H9 (cell line): ENCODE results near the gene LDLRAP1. TPM values are rescaled to one million over a fixed set of nuclear protein-coding genes. Genes with fewer than 3 reads are reported as not detected.

Experiments
- DNase-seq: peaks from one replicate; pipeline ENCODE4 v3.0.0-alpha.2; 2017
- H2AFZ ChIP-seq: one replicate; pipeline ENCODE4 v1.6.1; 2013; ENCODE audit warnings: mild to moderate bottlenecking, low read length, control low read depth, moderate library complexity
- H2AK5ac ChIP-seq: 2 replicates; pipeline ENCODE4 v1.6.1; 2013; ENCODE audit warnings: low read length, control low read depth, mixed read lengths; ENCODE audit not compliant: insufficient read length
- H2BK120ac ChIP-seq: one replicate; pipeline ENCODE4 v1.6.1; 2013; ENCODE audit warnings: low read depth, mild to moderate bottlenecking, low read length, control low read depth, inconsistent platforms; ENCODE audit not compliant: poor library complexity, severe bottlenecking
- H2BK12ac ChIP-seq: 2 replicates; pipeline ENCODE4 v1.6.1; 2013; ENCODE audit warnings: low read length, control low read depth, mixed read lengths, low read depth; ENCODE audit not compliant: insufficient read length
- H2BK15ac ChIP-seq: 2 replicates; pipeline ENCODE4 v1.6.1; 2013; ENCODE audit warnings: low read depth, low read length, control low read depth
- H2BK20ac ChIP-seq: one replicate; pipeline ENCODE4 v1.6.1; 2013; ENCODE audit warnings: low read depth, mild to moderate bottlenecking, low read length, control low read depth, inconsistent platforms; ENCODE audit not compliant: poor library complexity, severe bottlenecking
- H2BK5ac ChIP-seq: 2 replicates; pipeline ENCODE4 v1.6.1; 2013; ENCODE audit warnings: low read length, control low read depth, mixed read lengths; ENCODE audit not compliant: insufficient read length
- H3K14ac ChIP-seq: 2 replicates; pipeline ENCODE4 v1.6.1; 2013; ENCODE audit warnings: low read length, control low read depth; ENCODE audit not compliant: insufficient read depth
- H3K18ac ChIP-seq: 2 replicates; pipeline ENCODE4 v1.6.1; 2013; ENCODE audit warnings: low read depth, mild to moderate bottlenecking, mixed read lengths, low read length, control low read depth; ENCODE audit not compliant: insufficient read length
- H3K23ac ChIP-seq: 2 replicates; pipeline ENCODE4 v1.6.1; 2013; ENCODE audit warnings: low read length, control low read depth, mixed read lengths, low read depth; ENCODE audit not compliant: insufficient read length
- H3K23me2 ChIP-seq: 2 replicates; pipeline ENCODE4 v1.6.1; 2013; ENCODE audit warnings: low read depth, mild to moderate bottlenecking, mixed read lengths, low read length, control low read depth; ENCODE audit not compliant: insufficient read length, poor library complexity, severe bottlenecking
- H3K27ac ChIP-seq: 2 replicates; pipeline ENCODE4 v1.5.1; 2013; ENCODE audit warnings: low read length, control low read depth, mixed read lengths, low read depth; ENCODE audit not compliant: insufficient read length
- H3K27me3 ChIP-seq: 2 replicates; pipeline ENCODE4 v1.6.1; 2013; ENCODE audit warnings: low read length, control low read depth, inconsistent platforms; ENCODE audit not compliant: insufficient read depth
- H3K4ac ChIP-seq: 2 replicates; pipeline ENCODE4 v1.6.1; 2013; ENCODE audit warnings: low read depth, mild to moderate bottlenecking, control low read depth, inconsistent platforms, low read length, moderate library complexity
- H3K4me1 ChIP-seq: 2 replicates; pipeline ENCODE4 v1.6.1; 2013; ENCODE audit warnings: low read length, control low read depth, inconsistent platforms; ENCODE audit not compliant: insufficient read depth
- H3K4me2 ChIP-seq: 2 replicates; pipeline ENCODE4 v1.6.1; 2013; ENCODE audit warnings: low read length, control low read depth, mixed read lengths; ENCODE audit not compliant: insufficient read length, insufficient read depth
- H3K56ac ChIP-seq: 2 replicates; pipeline ENCODE4 v1.6.1; 2013; ENCODE audit warnings: low read depth, mild to moderate bottlenecking, mixed read lengths, low read length, control low read depth; ENCODE audit not compliant: insufficient read length
- H3K79me1 ChIP-seq: 2 replicates; pipeline ENCODE4 v1.6.1; 2013; ENCODE audit warnings: low read depth, mild to moderate bottlenecking, moderate library complexity, low read length, control low read depth, inconsistent platforms; ENCODE audit not compliant: insufficient read depth, poor library complexity, severe bottlenecking
- H3K79me2 ChIP-seq: 2 replicates; pipeline ENCODE4 v1.6.1; 2013; ENCODE audit warnings: low read length, control low read depth, inconsistent platforms; ENCODE audit not compliant: insufficient read depth
- H3K9ac ChIP-seq: 2 replicates; pipeline ENCODE4 v1.6.1; 2013; ENCODE audit warnings: low read length, control low read depth, mixed read lengths; ENCODE audit not compliant: insufficient read length; ENCODE audit errors: extremely low read depth
- H3K9me3 ChIP-seq: one replicate; pipeline ENCODE4 v1.6.1; 2013; ENCODE audit warnings: low read depth, low read length, inconsistent platforms; ENCODE audit not compliant: control insufficient read depth
- H3T11ph ChIP-seq: one replicate; pipeline ENCODE4 v1.6.1; 2013; ENCODE audit warnings: mild to moderate bottlenecking, low read length, control low read depth, inconsistent platforms
- H4K20me1 ChIP-seq: one replicate; pipeline ENCODE4 v1.6.1; 2013; ENCODE audit not compliant: control insufficient read depth, insufficient read length, insufficient read depth
- H4K5ac ChIP-seq: 2 replicates; pipeline ENCODE4 v1.6.1; 2013; ENCODE audit warnings: low read depth, mild to moderate bottlenecking, mixed read lengths, low read length, control low read depth; ENCODE audit not compliant: insufficient read length
- H4K8ac ChIP-seq: replicated peaks from 2 replicates; pipeline ENCODE4 v1.6.1; 2013; ENCODE audit warnings: low read length, control low read depth, mixed read lengths, low read depth; ENCODE audit not compliant: insufficient read length
- H4K91ac ChIP-seq: 2 replicates; pipeline ENCODE4 v1.6.1; 2013; ENCODE audit warnings: low read depth, mild to moderate bottlenecking, moderate library complexity, mixed read lengths, low read length, control low read depth; ENCODE audit not compliant: insufficient read length
- H3K27ac Mint-ChIP-seq, 3 experiments: 2 replicates in 2 of 3; 3 replicates in 1 of 3; pipeline ENCODE4 v1.8.0; 2020 to 2021; ENCODE audit warnings: mixed read lengths in 3 of 3, mild to moderate bottlenecking in 1 of 3, moderate library complexity in 1 of 3
- H3K27me3 Mint-ChIP-seq: 2 replicates; pipeline ENCODE4 v1.8.0; 2021; ENCODE audit warnings: low read depth, mild to moderate bottlenecking, moderate library complexity, mixed read lengths
- H3K36me3 Mint-ChIP-seq, 3 experiments: 2 replicates in 2 of 3; 3 replicates in 1 of 3; pipeline ENCODE4 v1.8.0; 2020 to 2021; ENCODE audit warnings: low read depth in 3 of 3, mixed read lengths in 3 of 3; ENCODE audit not compliant: insufficient read depth in 1 of 3
- H3K4me1 Mint-ChIP-seq, 2 experiments: 2 replicates each; pipeline ENCODE4 v1.8.0; 2020; ENCODE audit warnings: mixed read lengths in 2 of 2
- H3K4me3 Mint-ChIP-seq, 2 experiments: 2 replicates in 1 of 2; 3 replicates in 1 of 2; pipeline ENCODE4 v1.8.0; 2020 to 2021; ENCODE audit warnings: mild to moderate bottlenecking in 2 of 2, mixed read lengths in 2 of 2, moderate library complexity in 1 of 2
- H3K9me3 Mint-ChIP-seq, 2 experiments: 2 replicates in 1 of 2; 3 replicates in 1 of 2; pipeline ENCODE4 v1.8.0; 2020; ENCODE audit warnings: mild to moderate bottlenecking in 2 of 2, mixed read lengths in 2 of 2, moderate library complexity in 1 of 2
- WGBS: extraction: QIAGEN DNeasy Blood & Tissue Kit; methylation state at CpG from one replicate; pipeline ENCODE4 v1.1.7; 2013; ENCODE audit warnings: missing lambda C conversion rate, low lambda C conversion rate, mixed read lengths; ENCODE audit not compliant: insufficient read length; ENCODE audit errors: extremely low coverage; 5-methylcytosine and 5-hydroxymethylcytosine counted together
- total RNA-seq: library from RNA; stranded (reverse); gene quantifications from 2 replicates; pipeline ENCODE4 v1.2.1, GENCODE V29; 2021
- TF ChIP-seq, protein P1 (sequence below): fragments of 200-600 bp; sonication (generic); conservative IDR thresholded peaks from 3 replicates; pipeline ENCODE4 v1.8.0; 2021; ENCODE audit warnings: antibody characterized with exemption, mild to moderate bottlenecking

The LDLRAP1 gene
- total RNA-seq, 1 experiment from 2014 or later, result 15.7 TPM

DNA sequence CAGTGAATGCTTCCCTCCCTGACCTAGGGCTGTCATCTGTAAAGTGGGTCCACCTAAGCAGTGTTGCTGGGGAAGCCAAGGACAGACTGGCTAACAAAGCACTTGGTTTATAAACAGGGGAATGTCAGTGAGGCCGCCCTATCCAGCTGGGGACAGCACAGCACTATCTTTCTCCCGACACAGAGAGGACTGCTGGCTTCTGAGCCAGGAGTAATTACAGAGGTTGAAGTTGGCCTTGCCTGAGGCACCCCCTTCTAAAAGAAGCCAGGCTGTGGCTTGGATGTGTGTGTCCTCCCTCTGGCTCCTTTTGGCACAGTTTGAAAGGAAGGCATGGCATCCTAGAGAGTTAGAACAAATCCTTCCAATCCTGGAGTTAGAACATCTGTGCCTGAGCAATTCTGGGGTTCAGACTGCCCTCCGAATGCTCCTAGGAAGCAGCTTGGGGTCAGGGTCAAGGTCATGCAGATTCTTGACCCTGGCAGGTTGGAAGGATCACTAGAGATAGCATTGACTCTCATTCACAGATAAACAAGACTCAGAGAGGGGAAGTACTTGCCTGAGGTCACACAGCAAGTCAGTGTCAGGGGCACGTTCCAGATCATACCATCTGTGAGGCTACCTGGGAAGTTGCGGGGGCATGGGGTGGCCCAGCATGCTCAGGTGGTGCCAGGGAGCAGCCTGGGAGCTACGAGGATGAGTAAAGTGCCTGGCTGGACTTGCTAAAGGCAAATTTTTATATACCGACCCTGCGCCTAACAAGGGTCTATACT is 1.3 kb upstream of the LDLRAP1 start:
- Histone ChIP-seq H3K23me2 (peaks cover 6% of the 10 kb centered on the region), H3K14ac (no peak overlapping the region), H3K4ac (no peak overlapping the region), H3K27ac (no peak overlapping the region), H4K91ac (no peak overlapping the region), H4K5ac (no peak overlapping the region), H3K23ac (no peak overlapping the region), H3K18ac (no peak overlapping the region), H3K27me3 (no peaks in the 10 kb centered on the region; the same call in 1 of the 2 replicates), H2AK5ac (no peak overlapping the region), H2BK15ac (no peak overlapping the region), H2BK20ac (no peak overlapping the region), H2BK120ac (no peak overlapping the region), H2AFZ (no peak overlapping the region), H2BK12ac (no peak overlapping the region), H3K4me1 (peaks cover 3% of the 10 kb centered on the region; the same call in 1 of the 2 replicates), H4K8ac (no peak overlapping the region), H4K20me1 (no peaks in the 10 kb centered on the region), H3K79me2 (no peaks in the 10 kb centered on the region), H3K79me1 (no peaks in the 10 kb centered on the region), H3K9me3 (no peaks in the 10 kb centered on the region), H2BK5ac (no peak overlapping the region), H3T11ph (no peak overlapping the region), H3K9ac (no peak overlapping the region), H3K56ac (no peak overlapping the region), H3K4me2 (no peak overlapping the region)
- DNase-seq, result no peak
- TF ChIP-seq, protein P1, sequence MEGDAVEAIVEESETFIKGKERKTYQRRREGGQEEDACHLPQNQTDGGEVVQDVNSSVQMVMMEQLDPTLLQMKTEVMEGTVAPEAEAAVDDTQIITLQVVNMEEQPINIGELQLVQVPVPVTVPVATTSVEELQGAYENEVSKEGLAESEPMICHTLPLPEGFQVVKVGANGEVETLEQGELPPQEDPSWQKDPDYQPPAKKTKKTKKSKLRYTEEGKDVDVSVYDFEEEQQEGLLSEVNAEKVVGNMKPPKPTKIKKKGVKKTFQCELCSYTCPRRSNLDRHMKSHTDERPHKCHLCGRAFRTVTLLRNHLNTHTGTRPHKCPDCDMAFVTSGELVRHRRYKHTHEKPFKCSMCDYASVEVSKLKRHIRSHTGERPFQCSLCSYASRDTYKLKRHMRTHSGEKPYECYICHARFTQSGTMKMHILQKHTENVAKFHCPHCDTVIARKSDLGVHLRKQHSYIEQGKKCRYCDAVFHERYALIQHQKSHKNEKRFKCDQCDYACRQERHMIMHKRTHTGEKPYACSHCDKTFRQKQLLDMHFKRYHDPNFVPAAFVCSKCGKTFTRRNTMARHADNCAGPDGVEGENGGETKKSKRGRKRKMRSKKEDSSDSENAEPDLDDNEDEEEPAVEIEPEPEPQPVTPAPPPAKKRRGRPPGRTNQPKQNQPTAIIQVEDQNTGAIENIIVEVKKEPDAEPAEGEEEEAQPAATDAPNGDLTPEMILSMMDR, result no peak
- no peaks in the 10 kb centered on the region for H3K36me3 Mint-ChIP-seq
- no peaks in the 10 kb centered on the region for H3K9me3 Mint-ChIP-seq
- WGBS, result no CpG with 5 or more reads among the region's 8 CpGs
- H3K27ac Mint-ChIP-seq, result no peak overlapping the region
- peaks cover 18 to 24% of the 10 kb centered on the region in 2 experiments for H3K4me1 Mint-ChIP-seq
- peak overlapping the region in 1 of 2 experiments; percentile 75; a peak in 1 of 5 replicates for H3K4me3 Mint-ChIP-seq
- peaks cover 9% of the 10 kb centered on the region for H3K27me3 Mint-ChIP-seq
